ENCODE measurements around the gene SUMO2.

The SUMO2 gene

DNA sequence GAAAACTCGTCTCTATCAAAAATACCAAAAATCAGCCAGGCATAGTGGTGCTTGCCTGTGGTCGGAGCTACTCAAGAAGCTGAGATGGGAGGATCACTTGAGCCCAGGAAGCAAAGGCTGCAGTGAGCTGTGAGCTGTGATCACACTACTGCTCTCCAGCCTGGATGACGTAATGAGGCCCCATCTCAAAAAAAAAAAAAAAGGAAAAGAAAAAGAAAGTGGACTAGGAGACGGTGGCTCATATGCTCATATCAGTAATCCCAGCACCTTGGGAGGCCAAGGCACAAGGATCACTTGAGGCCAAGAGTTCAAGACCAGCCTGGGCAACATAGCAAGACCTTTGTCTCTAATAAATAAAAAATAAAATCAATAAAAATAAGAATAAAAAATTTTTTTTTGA lies 8.8 kb upstream of the SUMO2 start:
- no peak for ATAC-seq
- no peak for TF ChIP-seq TCF4 (CRISPR knock-in tag; IDR thresholded peaks at IDR 0.05; ENCODE audit: borderline replicate concordance)
- TF ChIP-seq PPARA (CRISPR knock-in tag; IDR thresholded peaks at IDR 0.05; ENCODE audit: borderline replicate concordance) = no peak
- TF ChIP-seq OSR1 (CRISPR knock-in tag; IDR thresholded peaks at IDR 0.05) = no peak
- TF ChIP-seq PATZ1 (CRISPR knock-in tag; IDR thresholded peaks at IDR 0.05; ENCODE audit: borderline replicate concordance) = no peak
- TF ChIP-seq SNAI2 (CRISPR knock-in tag; IDR thresholded peaks at IDR 0.05) = no peak
- TF ChIP-seq CREB5 (CRISPR knock-in tag; IDR thresholded peaks at IDR 0.05; ENCODE audit: low read depth) = no peak
- TF ChIP-seq ESRRG (CRISPR knock-in tag; IDR thresholded peaks at IDR 0.05) = no peak
- no peak for TF ChIP-seq ISL1 (CRISPR knock-in tag; IDR thresholded peaks at IDR 0.05)
- TF ChIP-seq ARNTL (CRISPR knock-in tag; IDR thresholded peaks at IDR 0.05; ENCODE audit: borderline replicate concordance, low read depth) = no peak
- TF ChIP-seq ZFP30 (CRISPR knock-in tag; IDR thresholded peaks at IDR 0.05) = no peak
- TF ChIP-seq, protein P1, sequence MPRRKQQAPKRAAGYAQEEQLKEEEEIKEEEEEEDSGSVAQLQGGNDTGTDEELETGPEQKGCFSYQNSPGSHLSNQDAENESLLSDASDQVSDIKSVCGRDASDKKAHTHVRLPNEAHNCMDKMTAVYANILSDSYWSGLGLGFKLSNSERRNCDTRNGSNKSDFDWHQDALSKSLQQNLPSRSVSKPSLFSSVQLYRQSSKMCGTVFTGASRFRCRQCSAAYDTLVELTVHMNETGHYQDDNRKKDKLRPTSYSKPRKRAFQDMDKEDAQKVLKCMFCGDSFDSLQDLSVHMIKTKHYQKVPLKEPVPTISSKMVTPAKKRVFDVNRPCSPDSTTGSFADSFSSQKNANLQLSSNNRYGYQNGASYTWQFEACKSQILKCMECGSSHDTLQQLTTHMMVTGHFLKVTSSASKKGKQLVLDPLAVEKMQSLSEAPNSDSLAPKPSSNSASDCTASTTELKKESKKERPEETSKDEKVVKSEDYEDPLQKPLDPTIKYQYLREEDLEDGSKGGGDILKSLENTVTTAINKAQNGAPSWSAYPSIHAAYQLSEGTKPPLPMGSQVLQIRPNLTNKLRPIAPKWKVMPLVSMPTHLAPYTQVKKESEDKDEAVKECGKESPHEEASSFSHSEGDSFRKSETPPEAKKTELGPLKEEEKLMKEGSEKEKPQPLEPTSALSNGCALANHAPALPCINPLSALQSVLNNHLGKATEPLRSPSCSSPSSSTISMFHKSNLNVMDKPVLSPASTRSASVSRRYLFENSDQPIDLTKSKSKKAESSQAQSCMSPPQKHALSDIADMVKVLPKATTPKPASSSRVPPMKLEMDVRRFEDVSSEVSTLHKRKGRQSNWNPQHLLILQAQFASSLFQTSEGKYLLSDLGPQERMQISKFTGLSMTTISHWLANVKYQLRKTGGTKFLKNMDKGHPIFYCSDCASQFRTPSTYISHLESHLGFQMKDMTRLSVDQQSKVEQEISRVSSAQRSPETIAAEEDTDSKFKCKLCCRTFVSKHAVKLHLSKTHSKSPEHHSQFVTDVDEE (CRISPR knock-in tag; IDR thresholded peaks at IDR 0.05) = no peak
- no peak for TF ChIP-seq ZNF8 (CRISPR knock-in tag; IDR thresholded peaks at IDR 0.05)
- no peak for TF ChIP-seq POU6F1 (CRISPR knock-in tag; IDR thresholded peaks at IDR 0.05; ENCODE audit: borderline replicate concordance, low read depth)
- TF ChIP-seq ZC3H10 (CRISPR knock-in tag; IDR thresholded peaks at IDR 0.05) = no peak
- no peak for TF ChIP-seq CSDC2 (CRISPR knock-in tag; IDR thresholded peaks at IDR 0.05)

DNA sequence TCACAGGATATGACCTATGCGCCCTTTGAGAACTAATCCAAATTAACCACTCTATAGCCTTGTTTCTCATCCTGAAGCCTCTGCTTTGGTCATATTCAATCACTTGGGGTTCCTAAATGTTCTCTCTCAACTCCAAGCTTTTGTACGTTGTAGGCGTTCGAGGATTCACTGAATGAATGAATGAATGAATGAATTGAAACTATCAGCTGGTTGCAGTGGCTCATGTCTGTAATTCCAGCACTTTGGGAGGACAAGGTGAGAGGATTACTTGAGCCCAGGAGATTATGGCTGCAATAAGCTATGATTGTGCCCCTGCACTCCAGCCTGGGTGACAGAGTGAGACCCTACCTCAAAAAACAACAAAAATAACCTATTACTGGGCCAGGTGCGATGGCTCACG lies 5.9 kb upstream of the SUMO2 start:
- TF ChIP-seq OSR1 (CRISPR knock-in tag; IDR thresholded peaks at IDR 0.05) = no peak
- no peak for TF ChIP-seq POU6F1 (CRISPR knock-in tag; IDR thresholded peaks at IDR 0.05; ENCODE audit: borderline replicate concordance, low read depth)
- TF ChIP-seq ESRRG (CRISPR knock-in tag; IDR thresholded peaks at IDR 0.05) = no peak
- TF ChIP-seq CREB5 (CRISPR knock-in tag; IDR thresholded peaks at IDR 0.05; ENCODE audit: low read depth) = no peak
- no peak for TF ChIP-seq BACH2 (CRISPR knock-in tag; IDR thresholded peaks at IDR 0.05; ENCODE audit: borderline replicate concordance)
- TF ChIP-seq PATZ1 (CRISPR knock-in tag; IDR thresholded peaks at IDR 0.05; ENCODE audit: borderline replicate concordance) = no peak
- no peak for TF ChIP-seq RARB (CRISPR knock-in tag; IDR thresholded peaks at IDR 0.05)
- TF ChIP-seq ISL1 (CRISPR knock-in tag; IDR thresholded peaks at IDR 0.05) = no peak
- TF ChIP-seq ZC3H10 (CRISPR knock-in tag; IDR thresholded peaks at IDR 0.05) = no peak
- TF ChIP-seq TOX (CRISPR knock-in tag; IDR thresholded peaks at IDR 0.05; ENCODE audit: borderline replicate concordance) = no peak
- TF ChIP-seq ZNF70 (CRISPR knock-in tag; IDR thresholded peaks at IDR 0.05) = no peak
- no peak for TF ChIP-seq TCF4 (CRISPR knock-in tag; IDR thresholded peaks at IDR 0.05; ENCODE audit: borderline replicate concordance)
- no peak for TF ChIP-seq ZFP3 (CRISPR knock-in tag; IDR thresholded peaks at IDR 0.05)
- no peak for TF ChIP-seq PPARA (CRISPR knock-in tag; IDR thresholded peaks at IDR 0.05; ENCODE audit: borderline replicate concordance)
- TF ChIP-seq ARNTL (CRISPR knock-in tag; IDR thresholded peaks at IDR 0.05; ENCODE audit: borderline replicate concordance, low read depth) = no peak
- no peak for ATAC-seq

All from SK-N-SH treated with all-trans-retinoic acid at 6 μM for 48 hours (cell line).